HL-60 (cell line): ENCODE measurements around the gene KRTAP5-4.

ENCODE experiments used
- DNase-seq, 2 experiments: peaks; one replicate each; pipeline ENCODE4 v3.0.0-alpha.2; 2010 to 2020; ENCODE audit warnings: low read depth in 1 of 2, low spot score in 1 of 2
- H3K27ac ChIP-seq: fragments of 250-450 bp; sonication (Bioruptor Pico); replicated peaks from 2 replicates; pipeline ENCODE4 v1.5.1; 2020; ENCODE audit warnings: mild to moderate bottlenecking, moderate library complexity
- H3K27me3 ChIP-seq: fragments of 250-450 bp; sonication (Bioruptor Pico); 2 replicates; pipeline ENCODE4 v1.5.1; 2021; ENCODE audit warnings: mild to moderate bottlenecking, moderate library complexity; ENCODE audit not compliant: insufficient read depth, poor library complexity, severe bottlenecking
- H3K4me3 ChIP-seq: replicated peaks from 2 replicates; pipeline ENCODE4 v1.5.1; 2011; ENCODE audit warnings: mild to moderate bottlenecking, control low read depth, low read length; ENCODE audit not compliant: insufficient read depth
- CTCF ChIP-seq: IDR thresholded peaks from one replicate; pipeline ENCODE4 v1.5.1; 2011; ENCODE audit warnings: low read length, control low read depth, inconsistent platforms; ENCODE audit not compliant: insufficient read depth
- GABPA ChIP-seq: IDR thresholded peaks from 2 replicates; pipeline ENCODE4 v1.6.1; 2012; ENCODE audit warnings: low read depth
- POLR2AphosphoS5 ChIP-seq: IDR thresholded peaks from 2 replicates; pipeline ENCODE4 v1.6.1; 2012; ENCODE audit warnings: low read depth
- REST ChIP-seq: IDR thresholded peaks from 2 replicates; pipeline ENCODE4 v1.6.1; 2012; ENCODE audit warnings: low read depth; ENCODE audit not compliant: insufficient replicate concordance
- SPI1 ChIP-seq: IDR thresholded peaks from 2 replicates; pipeline ENCODE4 v1.6.1; 2012; ENCODE audit warnings: low read depth, mild to moderate bottlenecking, borderline replicate concordance

Gene KRTAP5-4

GRCh38 chr11:1630271-1630670, 8.3 kb upstream of the KRTAP5-4 start:
- Histone ChIP-seq H3K4me3 (no peak overlapping the region), H3K27me3 (peaks cover 24% of the 10 kb centered on the region), H3K27ac (no peak overlapping the region)
- no peak for TF ChIP-seq SPI1
- TF ChIP-seq GABPA, result no peak
- no peak for TF ChIP-seq CTCF
- no peak for TF ChIP-seq POLR2AphosphoS5
- no peak for TF ChIP-seq REST
- DNase-seq, result no peak

GRCh38 chr11:1629326-1630185, 7.6 kb upstream of the KRTAP5-4 start, which contains the start of gene KRTAP5-5:
TSS of gene KRTAP5-5 (plus strand) at chr11:1629775. CDS start at chr11:1629841, 66 bp downstream.
- H3K27ac ChIP-seq, result no peak within 1 kb of the TSS
- H3K27me3 ChIP-seq, result peaks cover 24% of the 10 kb centered on the region
- no peak for DNase-seq
- TF ChIP-seq REST (no peak), SPI1 (no peak), GABPA (no peak), POLR2AphosphoS5 (no peak), CTCF (no peak)
- H3K4me3 ChIP-seq, result no peak within 1 kb of the TSS

GRCh38 chr11:1628506-1629325, 6.8 kb upstream of the KRTAP5-4 start:
- Histone ChIP-seq H3K4me3 (no peak overlapping the region), H3K27ac (no peak overlapping the region), H3K27me3 (peaks cover 24% of the 10 kb centered on the region)
- TF ChIP-seq SPI1 (no peak), CTCF (peak; percentile 94)
- DNase-seq, result peak; percentile 8 to 39
